IPS DF 19.7 (cell line): ENCODE measurements around the gene SGCA.

Experiments
- DNase-seq: peaks from one replicate; pipeline ENCODE4 v3.0.0-alpha.2; 2013; ENCODE audit warnings: low read depth, low spot score

Gene SGCA

DNA sequence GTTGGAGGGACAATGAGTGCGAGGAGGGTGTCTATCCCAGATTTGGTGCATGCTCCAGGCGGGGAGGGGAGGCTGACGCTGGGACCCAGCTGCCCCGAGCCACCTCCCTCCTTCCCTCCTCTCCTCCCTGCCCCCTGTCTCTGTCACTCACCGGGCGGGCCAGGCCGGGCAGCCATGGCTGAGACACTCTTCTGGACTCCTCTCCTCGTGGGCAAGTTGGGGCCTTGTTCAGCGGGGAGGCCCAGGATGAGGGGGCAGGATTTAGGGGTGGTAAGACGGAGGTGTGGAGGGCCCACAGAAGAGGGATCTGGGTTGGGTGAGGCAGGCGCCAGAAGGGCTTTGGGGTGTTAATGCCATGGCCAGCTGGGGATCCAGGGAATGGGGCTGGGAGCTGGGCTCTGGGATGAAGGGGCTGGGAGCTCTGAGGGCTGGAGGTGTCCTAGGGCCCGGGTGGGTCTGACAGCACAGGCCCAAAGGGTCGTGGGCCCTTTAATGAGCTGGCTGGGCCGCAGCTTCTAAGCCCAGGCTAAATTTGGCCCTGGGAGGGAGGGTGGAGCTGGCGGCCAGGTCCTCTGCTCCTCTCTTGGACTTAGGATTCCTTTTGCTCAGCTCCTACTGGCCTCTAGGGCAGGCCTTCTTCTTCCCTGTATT lies at the start of gene SGCA:
Gene SGCA, plus strand, starts transcription at position 139 of the 651 bp plus-strand sequence. Its CDS starts 36 bp downstream, at position 175.
- no peak for DNase-seq

DNA sequence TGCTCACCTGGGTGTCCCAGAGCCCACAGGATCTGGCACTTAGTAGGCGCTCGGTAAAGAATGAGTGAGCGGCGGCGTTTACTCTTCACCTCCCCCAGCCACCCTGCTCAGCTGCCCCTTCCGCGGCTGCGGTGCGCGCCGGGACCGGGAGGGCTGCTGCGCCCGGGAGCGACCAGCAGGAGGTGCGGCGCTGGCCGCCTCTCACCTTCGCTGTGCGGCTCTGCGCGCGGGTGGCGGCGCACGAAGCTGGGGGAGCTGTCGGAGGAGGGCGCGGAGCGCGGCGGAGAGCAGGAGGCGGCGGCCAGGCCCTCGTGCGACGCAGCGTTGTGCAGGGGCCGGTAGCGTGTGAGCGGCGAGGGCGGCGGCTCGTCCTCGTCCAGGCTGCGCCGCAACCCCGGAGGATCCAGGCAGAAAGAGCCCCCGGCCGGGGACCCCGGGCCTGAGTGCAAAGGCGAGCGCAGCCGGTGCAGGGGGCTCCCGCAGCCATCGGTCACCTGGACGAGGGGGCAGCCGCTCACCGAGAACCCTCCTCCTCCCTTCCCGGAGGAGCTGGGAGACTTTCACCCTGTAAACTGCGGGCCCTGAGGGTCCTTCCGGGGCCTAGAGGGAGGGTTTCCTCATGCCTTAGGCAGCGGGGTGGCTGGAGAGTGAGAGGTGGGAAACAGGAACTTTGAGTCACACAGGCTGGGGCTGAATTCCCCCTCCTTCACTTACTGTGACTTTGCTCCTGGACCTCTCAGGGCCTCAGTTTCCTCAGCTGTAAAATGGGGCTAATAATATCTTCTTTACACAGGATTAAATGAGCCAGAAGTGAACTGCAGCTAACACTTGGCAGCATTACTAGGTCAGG lies 48.4 kb upstream of the SGCA start:
- DNase-seq, result no peak

DNA sequence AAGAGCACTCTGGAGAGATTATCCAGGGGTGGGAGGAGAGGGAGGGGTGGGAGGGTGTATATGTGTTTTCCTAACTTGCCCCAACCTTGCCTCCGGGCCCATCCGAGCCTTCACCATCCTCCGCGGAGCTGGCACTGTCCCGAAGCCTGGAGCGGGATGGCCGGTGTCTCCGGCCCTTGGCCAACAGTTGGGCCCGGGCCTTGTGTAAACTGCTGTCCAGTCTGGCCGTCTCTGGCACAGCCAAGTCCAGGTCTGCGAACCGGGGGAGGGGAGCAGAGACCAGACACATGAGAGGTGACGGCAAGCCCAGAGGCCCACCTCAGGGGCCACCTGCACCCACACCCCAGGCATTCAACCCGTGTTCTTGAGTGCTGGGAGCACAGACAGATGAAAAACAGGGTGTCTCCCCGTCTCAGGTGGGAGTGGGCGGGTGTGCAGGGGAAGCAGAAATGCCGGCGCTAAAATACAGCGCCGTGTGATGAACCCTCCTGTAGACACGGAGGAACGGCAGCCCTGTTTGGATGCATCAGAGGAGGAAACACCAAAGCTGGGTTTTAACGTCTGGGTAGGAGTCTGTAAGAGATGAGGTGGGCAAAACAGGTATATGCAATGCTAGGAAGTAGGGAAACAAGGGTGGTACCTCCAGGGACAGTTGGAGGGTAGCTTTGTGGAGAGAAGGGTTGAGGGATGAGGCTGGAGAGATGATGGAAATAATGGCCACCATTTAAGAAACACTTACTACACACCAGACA lies 47.6 kb upstream of the SGCA start:
- DNase-seq, result no peak

DNA sequence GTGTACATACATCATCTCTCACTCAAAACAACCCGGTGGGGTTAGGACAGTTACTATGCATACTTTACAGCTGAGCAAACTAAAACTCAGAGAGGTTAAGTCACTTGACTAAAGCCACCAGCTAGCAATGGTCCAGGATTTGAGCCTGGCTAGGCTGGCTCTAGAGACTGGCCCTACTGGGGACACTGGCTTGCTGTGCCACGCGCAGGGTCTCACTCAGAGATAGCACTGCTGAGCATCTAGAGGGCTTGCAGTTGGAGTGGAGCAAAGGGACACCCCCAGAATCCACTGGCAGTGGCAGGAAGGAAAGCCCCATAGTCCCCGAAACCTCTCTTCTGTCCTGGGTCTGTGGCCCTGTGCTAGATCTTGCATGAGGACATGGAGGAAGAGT lies 47.0 kb upstream of the SGCA start:
- DNase-seq, result no peak

DNA sequence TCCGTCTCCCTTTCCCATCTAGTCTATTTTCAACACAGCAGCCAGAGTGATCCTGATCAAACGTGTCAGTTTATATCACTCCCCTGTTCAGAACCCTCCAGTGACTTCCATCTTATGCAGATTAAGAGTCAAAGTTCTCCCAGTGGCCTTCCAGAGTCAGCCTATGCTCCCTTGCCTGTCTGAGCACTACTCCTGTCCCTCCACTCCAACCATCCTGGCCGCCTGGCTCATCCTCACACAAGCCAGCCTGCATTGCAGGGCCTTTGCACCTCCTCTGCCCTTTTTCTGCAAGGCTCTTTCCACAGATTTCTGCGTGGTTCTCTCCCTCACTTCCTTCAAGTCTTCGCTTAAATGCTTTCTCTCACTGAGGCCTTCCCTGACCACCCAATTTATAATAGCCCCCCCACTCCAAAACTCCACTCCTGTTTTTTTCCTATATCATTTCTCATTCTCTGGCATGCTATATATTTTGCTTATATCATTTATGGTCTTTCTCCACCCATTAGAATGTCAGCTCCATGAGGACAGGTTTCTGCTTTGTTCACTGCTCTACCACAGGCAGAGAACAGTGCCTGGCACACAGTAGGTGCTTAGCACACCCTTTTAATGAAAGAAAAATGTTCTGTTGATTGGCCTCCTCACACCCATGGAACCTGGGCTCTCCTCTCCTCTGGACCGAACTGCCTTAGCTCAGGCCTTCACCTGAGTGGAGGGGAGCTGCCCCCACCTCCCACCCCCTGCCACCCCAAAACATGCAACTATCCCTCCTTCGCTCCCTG lies 45.1 kb upstream of the SGCA start:
- no peak for DNase-seq

DNA sequence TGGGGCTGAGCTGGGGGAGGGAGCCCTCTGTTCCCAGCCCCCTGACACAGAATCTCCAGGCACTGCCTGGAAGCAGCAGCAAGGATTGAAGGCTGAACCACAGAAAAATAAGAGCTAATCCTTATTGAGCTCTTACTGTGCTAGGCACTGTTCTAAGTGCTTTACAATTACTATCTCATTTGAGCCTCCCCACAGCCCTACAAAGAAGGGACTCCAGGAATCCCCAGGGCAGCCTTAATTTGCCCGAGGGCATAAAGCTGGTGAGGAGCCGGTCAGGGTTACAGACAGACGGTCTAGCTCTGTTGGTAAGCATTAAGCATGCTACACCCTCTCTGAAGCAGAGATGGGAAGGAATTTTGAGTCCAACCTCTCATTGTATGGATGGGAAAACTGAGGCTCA lies 42.9 kb upstream of the SGCA start:
- no peak for DNase-seq

DNA sequence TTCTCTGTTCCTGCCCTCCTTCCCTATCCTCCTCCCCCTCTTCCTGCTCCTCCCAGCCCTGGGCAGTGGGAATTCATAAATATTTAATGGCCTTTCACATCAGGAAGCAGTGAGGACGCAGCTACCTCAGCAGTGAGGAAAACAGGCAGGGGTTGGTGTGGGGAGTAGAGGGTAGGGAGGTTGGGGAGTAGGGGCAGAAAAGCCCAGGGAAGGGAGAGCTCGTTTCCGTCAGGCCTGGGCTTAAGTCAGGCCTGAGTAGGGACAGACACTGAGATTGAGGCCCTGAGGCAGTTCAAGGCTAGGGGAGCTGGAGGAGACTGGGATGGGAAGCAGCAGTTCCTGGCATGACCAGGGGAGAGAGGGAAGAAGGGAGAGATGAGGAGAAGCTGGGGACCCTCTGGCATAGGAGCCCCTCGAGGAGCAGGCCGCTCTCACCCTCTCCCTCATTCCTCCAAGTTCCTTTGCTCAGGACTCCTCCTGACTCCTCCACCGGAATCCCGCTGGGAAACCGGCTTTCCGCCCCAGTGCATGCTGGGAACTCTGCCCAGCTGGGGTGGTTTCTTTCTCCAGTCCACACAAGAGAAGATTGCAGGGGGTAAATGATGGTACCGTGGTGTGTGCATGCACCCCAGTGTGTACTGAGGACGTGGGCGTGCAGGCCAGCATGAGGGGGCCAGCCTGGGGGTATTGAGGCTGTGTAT lies 42.0 kb upstream of the SGCA start:
- no peak for DNase-seq

DNA sequence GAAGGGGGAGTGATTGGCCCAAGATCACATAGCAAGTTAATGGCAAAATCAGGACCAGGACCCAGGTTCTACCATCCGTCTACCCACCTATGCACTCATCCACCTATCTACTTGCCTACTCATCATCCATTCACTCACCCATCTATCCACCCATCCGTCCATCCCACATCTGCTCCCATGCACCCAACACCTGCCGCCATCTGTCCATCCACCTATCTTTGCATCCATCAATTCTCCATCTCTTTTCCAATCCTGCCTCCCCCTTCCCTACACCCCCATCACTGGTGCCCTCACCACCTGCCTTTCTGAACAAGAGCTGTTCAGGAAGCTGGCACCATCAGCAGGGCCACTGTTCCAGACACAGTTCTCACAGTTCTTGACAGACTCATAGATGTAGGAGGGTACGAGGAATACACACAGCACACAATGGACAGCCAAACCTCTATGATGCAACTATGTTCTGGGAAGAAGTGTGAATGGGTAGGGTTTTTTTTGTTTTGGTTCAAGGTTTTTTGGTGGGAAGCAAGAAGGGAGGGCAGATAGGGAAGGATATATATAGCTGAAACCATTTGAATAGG lies 40.3 kb upstream of the SGCA start:
- no peak for DNase-seq

DNA sequence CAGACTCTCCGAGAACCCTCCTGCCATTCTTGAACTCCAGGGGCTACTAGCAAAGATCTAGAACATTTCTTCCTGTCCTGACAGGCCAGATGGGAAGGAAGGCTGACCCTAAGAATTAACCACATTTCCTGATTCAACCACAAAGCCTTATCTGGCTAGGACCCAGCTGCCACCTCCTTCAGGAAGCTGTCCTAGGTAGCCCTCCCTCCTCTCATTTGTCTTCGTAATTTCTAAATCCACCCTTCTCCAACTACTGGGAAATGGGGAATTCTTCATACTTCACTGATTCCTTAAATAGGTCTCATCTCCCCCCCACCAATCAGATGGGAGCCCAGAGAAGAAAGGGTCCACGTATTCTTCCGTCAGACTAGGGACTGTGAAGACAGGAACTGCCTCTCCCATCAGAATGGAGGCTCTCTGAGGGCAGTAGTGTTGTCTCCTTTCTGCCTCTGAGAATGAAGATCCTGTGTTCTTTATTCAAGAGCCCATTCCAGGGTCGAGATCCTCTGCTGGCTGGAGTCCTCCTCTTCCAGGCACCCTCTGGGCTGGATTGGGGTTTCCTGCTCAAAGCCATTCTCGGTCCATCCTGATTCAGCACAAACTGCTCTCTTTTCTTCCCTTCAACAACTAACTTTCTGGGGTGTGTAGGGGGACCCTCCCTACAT lies 38.0 kb upstream of the SGCA start:
- DNase-seq, result no peak

DNA sequence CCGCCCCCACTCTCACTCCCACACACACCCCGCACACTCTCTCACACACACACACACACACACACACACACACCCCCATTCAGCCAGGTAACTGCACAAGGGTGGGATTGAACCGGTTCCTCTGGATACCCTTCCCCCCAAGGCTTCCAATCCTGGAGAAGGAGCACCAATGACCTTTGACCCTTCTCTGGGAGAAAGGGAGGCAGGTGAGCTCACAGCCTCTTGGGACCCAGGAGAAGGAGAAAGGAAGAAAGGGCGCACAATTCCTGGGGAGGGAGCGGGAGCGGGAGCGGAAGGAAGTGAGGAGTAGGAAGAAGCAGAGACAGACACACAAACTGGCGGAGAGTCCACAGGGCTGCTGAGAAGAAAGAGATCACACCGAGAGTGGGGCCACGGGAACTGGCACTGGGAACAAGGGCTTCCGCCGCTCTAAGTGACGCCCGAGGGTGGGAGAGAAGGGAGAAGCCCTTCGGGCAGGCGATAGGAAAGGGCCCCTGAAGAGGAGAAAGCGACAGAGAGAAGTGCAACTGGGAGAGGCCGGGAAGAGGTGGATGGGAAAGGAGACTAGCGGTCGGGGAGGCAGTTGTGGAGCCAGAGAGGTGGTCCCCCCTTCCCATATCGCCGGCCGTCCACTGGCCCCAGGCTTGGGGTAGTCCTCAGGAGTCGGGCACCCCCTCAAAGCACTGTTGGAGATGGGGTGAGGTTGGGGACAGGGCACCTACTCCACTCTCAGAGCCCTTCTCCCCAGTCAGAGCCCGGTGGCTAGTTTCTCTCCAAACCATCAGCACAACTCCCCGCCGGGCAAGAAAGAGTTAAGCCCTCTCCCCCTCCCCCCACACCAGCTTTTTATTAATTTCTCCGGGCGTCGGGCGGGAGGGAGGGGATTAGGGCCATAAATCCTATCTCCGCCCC lies 37.1 kb upstream of the SGCA start:
- no peak for DNase-seq

DNA sequence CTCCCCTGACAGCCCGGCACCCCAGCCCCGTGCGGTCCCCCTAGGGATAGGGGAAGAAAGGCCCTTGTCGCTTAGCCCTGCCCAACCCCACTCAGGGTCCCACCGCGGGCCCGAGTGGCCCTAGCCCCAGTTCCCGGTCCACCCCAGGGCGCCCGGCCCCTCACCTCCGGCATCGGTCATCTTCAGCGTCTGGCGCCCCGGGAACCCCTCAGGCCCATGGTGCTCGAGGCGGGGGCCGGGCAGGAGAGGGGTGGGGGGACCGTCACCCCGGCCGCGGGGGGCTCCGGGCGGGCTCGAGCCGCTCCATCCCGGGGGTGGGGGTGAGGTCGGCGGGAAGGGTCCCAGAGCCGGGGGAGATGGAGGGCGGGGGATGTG lies 36.5 kb upstream of the SGCA start:
- DNase-seq, result no peak

DNA sequence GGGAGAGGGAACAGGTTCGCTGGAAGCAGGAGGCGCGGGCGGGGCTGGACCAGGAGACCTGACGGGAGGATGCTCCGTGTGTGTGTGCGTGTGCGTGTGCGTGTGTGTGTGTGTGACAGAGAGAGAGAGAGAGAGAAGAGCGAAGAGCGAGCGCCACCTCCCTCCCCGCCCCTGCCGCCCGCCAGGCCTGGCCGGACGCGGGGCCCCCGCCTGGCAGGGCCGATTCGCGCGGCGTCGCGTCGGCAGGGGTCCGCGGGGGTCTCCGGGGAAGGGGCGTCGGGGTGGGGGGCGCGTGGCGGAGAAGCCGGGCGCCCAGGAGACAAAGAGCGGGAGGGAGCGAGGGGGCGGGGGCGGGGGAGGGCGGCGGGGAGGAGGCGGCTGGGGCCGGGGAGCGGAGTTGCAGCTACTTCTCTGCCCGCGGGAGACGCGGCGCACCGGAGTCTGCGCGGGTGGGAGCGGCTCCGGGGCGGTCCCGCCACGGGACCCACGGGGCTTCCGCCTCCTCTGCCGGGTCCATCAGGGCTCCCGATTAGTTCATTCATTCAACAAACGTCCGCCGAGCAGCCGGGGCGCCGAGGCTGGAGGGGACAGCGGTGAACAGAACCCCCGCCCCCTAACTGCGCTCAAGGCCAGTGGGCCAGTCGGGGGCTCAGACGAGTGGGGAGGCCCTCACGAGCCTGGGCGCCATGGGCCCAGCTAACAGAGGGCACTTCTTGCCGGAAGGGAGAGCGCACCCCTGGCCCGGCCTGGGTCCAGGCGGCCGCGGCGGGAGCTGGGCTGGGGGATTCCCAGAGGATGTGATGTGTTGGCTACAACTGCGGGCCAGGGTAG lies 35.9 kb upstream of the SGCA start, which contains the start of gene SAMD14:
Gene SAMD14, minus strand, starts transcription at position 433 of the 831 bp plus-strand sequence. CDS start 5,201 bp downstream, outside the sequence.
- no peak for DNase-seq

DNA sequence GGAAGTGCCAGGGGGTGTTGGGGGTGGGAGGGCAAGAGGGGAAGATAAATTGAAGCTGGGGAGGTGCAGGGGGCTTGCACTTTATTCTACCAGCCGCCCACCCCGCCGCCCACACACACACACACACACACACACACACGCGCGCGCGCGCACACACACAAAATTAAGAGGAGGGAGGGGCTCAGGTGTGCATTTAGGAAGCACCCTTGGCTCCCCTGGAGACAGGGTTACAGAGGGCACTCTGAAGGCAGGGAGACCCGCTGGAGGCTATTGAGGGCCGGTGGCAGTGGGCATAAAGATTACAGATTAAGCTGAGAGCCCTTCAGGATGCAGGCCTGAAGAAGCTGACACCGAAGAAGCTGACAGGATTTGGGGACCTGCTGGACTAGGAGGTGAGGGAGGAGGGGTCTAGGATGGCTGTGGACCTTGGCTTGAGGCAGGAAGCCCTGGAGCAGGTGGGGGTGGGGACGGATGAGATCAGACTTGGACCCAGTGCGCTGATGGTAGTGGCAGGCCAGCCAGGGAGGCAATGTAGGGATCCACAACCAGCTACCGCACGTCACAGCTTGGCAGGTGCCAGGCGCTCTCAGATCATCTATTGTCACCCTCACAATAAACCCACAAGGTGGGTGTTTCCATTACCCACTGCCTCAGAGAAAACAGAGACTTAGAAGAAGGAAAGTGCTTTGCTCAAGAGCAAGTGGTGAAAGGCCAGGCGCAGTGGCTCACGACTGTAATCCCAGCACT lies 35.1 kb upstream of the SGCA start:
- DNase-seq, result no peak

DNA sequence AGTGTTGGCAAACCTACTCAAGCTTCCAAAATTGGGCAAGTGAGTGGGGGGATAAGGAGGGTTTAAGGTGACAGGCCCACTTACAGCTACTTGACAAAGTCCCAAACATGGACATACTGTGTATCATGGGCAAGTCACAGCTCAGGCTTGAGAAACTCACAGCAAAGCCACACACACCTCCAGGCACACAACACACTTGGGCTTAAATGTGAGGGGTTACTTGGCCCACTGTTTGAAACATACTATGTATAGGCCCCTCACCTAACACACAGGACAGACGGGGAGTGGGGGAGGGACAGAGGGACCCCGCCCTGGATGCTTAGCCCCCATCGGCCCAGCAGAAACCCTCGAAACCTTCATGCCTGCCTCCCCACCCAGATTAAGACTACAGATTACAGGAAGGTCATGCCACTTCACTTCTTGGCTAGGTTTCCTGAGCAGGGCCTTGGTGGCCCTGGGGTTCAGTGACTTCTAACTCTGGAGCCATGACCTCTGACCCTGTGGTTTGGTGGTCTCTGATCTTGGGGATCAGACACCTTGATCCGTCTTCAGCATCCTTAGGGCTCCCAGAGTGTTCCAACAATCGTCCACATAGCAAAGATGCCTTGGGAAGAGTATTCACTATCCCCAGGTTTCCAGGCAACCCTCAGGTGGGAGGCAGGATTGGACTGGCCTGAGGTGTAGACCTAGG lies 33.6 kb upstream of the SGCA start:
- no peak for DNase-seq

DNA sequence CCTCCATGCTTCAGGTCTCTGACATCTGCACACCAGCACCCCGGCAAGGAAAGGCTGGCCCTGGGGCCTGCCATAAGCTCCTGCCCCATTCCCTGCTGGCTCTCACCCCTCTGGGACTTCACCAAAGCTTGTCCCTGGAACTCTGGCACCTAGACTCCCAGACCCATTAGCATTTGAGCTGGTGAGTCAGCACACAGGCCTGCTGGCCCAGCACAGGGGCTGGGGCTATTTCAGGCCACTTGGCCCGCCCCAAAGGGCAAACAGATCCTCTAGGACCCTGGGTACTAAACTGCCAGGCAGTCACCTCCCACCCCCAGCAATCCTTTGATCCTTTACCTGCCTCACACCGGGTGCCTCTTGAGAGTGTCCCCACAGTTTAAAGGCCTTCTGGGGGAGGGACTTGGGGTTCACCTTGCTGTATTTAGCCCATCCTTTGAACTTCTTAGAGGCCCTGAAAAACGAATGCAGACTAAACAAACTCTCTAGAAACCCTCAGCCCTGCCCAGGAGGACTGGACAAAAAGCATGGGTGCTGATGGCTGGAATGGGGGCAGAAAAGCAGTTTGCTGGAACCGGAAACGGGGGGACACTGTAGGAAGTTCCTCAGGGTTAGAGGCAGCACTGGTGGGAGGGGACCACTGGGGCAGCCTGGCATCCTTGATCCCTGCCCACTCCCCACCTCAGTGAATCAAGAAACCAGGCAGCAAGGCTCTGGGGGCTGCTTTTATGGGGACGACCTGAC lies 32.6 kb upstream of the SGCA start:
- no peak for DNase-seq

DNA sequence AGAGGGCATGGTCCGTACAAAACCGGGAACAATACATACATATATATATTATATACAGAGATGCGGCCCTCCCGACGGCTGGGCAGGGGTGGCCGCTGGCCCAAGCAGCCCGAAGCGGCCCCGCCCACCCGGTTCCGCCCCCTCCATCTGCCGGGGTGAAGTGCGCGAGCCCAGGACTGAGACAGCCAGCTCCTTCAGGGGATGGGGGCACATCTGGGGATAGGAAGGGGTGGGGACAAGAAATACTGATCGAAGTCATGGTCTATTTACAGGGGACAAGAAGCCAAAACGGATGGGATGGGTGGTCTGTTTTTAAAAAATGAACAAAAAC lies 32.1 kb upstream of the SGCA start:
- DNase-seq, result no peak
